Activated CD8-positive, alpha-beta T cell treated with anti-CD3 and anti-CD28 coated beads, Interleukin-2, amount 10 ng/mL, durations not matched to agents 7 days and 5 days (primary cell): ENCODE results near the gene ANKRD33B. TPM values are rescaled to one million over a fixed set of nuclear protein-coding genes. Genes with fewer than 3 reads are reported as not detected.
A peak's percentile ranks its signal among the peaks of the same experiment; 100 is the strongest.

Source experiments
- ATAC-seq: fragments of 150-1000 bp; cut with Tn5 transposase; one replicate; pipeline ENCODE4 v1.10.0; 2021; ENCODE audit warnings: moderate library complexity
- CTCF ChIA-PET: fragments of 350-600 bp; sonication (Branson Sonifier 250); formaldehyde crosslinking; loops from one replicate; lab custom pipeline; 2021; ENCODE audit warnings: antibody characterized with exemption; lab: Charles Lee
- POLR2A ChIA-PET: fragments of 350-600 bp; sonication (Branson Sonifier 250); formaldehyde crosslinking; loops from one replicate; lab custom pipeline; 2021; ENCODE audit warnings: antibody characterized with exemption; lab: Charles Lee
- DNase-seq: peaks from one replicate; pipeline ENCODE4 v3.0.0-alpha.2; 2020
- H3K27ac Mint-ChIP-seq: one replicate; pipeline ENCODE4 v1.8.0; 2021; ENCODE audit warnings: mild to moderate bottlenecking, mixed read lengths
- H3K27me3 Mint-ChIP-seq: one replicate; pipeline ENCODE4 v1.8.0; 2021; ENCODE audit warnings: low read depth, mixed read lengths
- H3K36me3 Mint-ChIP-seq: one replicate; pipeline ENCODE4 v1.8.0; 2021; ENCODE audit warnings: low read depth, mixed read lengths
- H3K4me1 Mint-ChIP-seq: one replicate; pipeline ENCODE4 v1.8.0; 2021; ENCODE audit warnings: low read depth, mixed read lengths
- H3K4me3 Mint-ChIP-seq: one replicate; pipeline ENCODE4 v1.8.0; 2021; ENCODE audit warnings: mild to moderate bottlenecking, mixed read lengths
- H3K9me3 Mint-ChIP-seq: one replicate; pipeline ENCODE4 v1.8.0; 2022; ENCODE audit warnings: mixed read lengths; ENCODE audit not compliant: insufficient read depth
- total RNA-seq, 2 experiments: library from RNA; stranded (reverse); gene quantifications; one replicate each; pipeline ENCODE4 v1.2.3, GENCODE V29; 2021

Gene ANKRD33B
- total RNA-seq, 2 experiments from 2014 or later = 4.6 to 5.5 TPM

DNA sequence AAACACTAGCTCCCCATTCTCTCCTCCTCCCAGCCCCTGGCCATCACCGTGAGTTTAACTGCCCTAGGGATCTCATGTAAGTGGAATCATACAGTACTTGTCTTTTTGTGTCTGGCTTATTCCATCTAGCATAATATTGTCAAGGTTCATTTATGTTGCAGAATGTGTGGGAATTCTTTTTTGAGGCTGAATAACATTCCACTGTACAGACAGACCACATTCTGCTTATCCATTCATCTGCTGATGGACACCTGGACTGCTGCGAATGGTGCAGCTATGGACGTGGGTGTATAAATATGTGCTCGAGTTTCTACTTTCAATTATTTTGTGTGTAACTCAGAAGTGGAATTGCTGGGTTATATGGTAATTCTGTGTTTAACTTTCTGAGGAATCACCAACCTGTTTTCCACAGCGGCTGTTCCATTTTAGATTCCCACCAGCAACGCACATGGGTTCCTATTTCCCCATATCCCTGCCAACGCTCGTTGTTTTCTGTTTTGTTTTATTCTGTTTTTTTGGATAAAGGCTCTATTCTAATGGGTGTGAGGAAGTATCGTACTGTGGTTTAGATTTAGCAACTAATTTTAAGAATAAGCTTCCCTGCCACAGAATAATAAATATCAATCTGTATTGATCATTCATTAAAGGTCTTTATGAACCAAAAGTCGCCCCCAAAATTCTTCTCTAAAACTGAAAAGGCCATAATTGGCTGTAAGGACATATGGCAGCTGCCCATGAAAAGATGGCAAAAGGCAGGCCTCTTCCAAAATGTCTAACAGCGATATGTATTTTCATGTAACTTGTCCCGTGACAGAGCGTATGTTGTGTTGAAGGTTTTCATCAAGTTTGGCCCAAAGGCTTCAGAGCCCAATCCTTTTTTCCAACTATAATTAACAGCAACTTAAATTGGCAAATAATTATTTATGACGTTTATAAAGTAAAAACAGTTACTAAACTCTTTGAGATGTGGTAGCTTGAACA, 126.9 kb downstream of the ANKRD33B start:
- Mint-ChIP-seq H3K27me3 (no peaks in the 10 kb centered on the region), H3K4me3 (no peak overlapping the region), H3K4me1 (peaks cover 3% of the 10 kb centered on the region), H3K27ac (no peak overlapping the region), H3K36me3 (peaks cover 12% of the 10 kb centered on the region), H3K9me3 (no peaks in the 10 kb centered on the region)
- ChIA-PET POLR2A (no interaction called here), CTCF (interaction anchor here (0.6 to 1.7 kb wide), 6 partner anchors 12 to 238 kb away, joined by 3 to 6 read pairs (median 4); no protein-coding TSS in a partner anchor)
- DNase-seq (no peak), ATAC-seq (no peak)

DNA sequence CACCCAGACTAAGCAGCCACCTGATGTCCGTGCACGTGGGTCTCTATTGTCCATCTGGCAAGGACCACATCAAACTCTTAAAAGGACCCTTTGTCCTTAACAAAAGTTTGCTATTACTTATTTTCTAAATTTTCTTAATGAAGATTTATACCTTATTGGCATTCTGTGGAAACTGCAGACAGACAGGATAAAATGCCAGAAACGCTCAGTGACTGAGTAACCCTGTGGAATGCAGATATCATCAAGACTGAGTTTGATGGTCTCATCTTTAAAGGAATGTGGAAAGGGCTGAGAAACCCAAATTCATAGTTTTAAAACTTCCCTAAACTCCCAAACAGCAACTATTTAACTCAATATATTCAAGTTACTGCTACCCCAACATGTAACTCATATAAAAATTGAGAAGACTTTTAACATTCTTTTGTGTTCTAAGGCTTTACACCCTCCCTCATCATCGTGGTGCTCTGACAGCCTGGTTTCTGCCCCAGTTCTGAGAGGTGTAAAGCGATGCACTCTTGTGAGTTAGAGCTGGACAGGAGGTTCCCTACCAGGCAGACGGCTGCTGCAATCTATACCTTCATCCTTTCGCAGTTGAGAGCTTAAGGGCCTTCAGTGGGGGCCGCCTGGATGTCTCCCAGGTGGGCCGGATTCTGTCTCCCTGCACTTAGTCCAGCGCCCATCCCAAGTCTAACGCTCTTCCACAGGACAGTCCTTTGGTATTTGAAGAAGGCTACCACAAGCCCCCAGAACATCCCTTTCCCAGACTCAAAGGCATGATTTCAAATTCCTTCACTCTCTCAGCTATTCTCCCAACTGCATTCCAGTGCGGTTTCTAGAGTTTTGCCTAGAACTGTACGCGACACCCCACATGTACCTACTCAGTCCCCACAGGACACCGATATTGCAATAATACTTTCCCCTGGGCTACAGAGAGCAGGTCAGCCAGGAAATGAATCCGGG, 128.2 kb downstream of the ANKRD33B start:
- no peaks in the 10 kb centered on the region for H3K27me3 Mint-ChIP-seq
- ATAC-seq = no peak

DNA sequence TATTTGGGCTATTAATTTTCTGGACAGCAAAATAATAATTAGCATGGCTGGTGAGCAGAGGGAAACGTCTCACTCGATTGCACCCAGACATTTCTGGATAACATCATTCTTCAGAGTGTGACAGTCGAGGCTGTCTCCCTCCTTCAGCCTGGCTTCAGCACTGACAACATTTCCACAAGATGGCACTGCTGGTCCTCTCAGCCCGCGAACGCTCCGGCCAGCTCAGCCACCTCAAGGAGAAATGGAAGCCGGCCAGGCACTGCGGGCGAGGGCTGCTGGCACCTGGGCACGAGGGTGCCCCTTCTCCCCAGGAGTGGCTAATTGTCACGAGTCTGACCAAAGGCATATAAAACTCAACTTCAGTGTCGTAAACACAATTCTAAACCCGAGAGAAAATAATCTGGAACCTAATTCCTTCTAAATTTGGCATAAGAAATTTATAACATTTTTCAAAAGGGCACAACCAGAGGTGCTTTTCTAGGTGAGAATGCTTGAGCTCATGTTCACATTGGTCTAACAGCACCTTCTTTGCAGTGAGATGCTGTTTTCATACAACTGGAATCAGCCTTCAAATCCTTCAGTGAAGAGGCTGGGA, 131.3 kb downstream of the ANKRD33B start:
- ChIA-PET POLR2A (no interaction called here), CTCF (no interaction called here)
- Mint-ChIP-seq H3K27ac (no peak overlapping the region), H3K4me1 (peaks cover 24% of the 10 kb centered on the region), H3K4me3 (no peak overlapping the region), H3K27me3 (no peaks in the 10 kb centered on the region), H3K36me3 (peaks cover 6% of the 10 kb centered on the region), H3K9me3 (no peaks in the 10 kb centered on the region)
- no peak for ATAC-seq
- DNase-seq = no peak

More for the DNA sequence above, 128.2 kb downstream of the ANKRD33B start:
- H3K9me3 Mint-ChIP-seq = no peaks in the 10 kb centered on the region
- H3K27ac Mint-ChIP-seq = no peak overlapping the region
- peaks cover 14% of the 10 kb centered on the region for H3K4me1 Mint-ChIP-seq
- ChIA-PET POLR2A (no interaction called here), CTCF (no interaction called here)
- DNase-seq = no peak
- peaks cover 12% of the 10 kb centered on the region for H3K36me3 Mint-ChIP-seq
- H3K4me3 Mint-ChIP-seq = no peak overlapping the region

DNA sequence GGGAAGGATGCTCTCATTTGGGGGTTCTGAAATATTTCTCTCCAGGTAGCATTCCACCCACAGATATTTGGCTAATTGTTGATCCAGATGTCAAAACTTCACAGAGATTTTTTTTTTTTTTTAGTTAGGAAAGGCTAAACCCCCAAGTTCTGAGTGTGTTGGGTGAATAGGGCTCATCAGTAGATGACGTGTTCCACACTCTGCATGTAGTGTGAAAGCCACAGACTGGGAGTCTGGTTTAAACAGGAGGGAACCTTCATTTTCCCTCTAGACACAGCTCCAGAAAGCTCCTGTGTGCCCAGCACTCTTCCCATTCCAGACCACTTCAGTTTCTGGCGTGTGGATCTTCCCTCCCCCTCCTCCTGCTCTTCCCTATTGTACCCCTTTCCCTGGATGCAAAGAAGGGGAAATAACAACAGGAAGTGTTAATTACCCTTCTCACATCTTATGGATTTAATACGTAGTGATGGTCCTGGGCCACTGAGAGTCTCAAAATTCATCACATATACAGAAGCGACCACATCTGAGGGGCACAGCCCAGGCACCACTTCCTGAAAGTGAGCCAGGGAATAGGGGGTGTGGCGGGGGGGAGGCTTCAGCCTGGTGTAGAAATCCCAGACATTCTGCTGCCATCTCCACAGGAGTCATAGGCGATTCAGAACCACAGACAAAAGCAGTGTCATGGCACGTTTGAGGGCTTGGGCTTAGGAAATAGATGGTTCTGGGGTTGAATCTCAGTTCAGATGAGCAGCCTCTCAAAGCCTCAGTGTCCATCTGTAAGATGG, 132.1 kb downstream of the ANKRD33B start:
- Mint-ChIP-seq H3K4me1 (peaks cover 27% of the 10 kb centered on the region), H3K27me3 (no peaks in the 10 kb centered on the region), H3K36me3 (peaks cover 4% of the 10 kb centered on the region), H3K4me3 (no peak overlapping the region), H3K9me3 (no peaks in the 10 kb centered on the region), H3K27ac (peak overlapping the region; percentile 14)
- POLR2A ChIA-PET = no interaction called here
- ATAC-seq (no peak), DNase-seq (no peak)
- CTCF ChIA-PET = no interaction called here

DNA sequence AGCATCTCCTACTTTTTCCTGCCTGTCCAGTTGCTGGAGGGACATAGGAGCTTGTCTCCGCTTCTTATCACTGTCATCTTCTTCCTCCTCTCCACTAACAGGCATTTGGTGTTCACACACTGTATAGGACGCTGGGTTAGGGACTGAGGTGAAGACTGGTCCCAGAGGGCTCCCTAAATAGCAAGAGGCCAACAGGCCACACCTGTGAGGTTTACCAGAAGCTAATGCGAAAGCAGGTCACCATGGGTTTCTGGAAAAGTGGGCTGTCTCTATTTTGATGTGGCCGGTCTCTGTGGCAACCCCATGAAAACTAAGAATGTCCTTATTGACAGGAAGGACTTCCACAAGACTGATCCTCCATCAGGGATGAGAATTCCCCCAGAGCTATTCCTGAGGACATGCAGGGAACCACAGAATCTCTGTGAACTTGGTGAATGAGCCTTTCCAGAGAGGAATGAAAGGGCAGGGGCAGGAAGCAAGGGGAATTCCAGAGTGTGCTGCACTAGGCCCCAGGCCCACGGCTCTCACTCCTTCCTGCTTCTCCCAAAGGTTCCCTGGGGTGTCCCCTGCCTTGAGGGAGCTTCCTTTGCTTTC, 135.5 kb downstream of the ANKRD33B start:
- Mint-ChIP-seq H3K4me1 (peaks cover 36% of the 10 kb centered on the region), H3K4me3 (no peak overlapping the region), H3K9me3 (no peaks in the 10 kb centered on the region), H3K27me3 (no peaks in the 10 kb centered on the region), H3K36me3 (peaks cover 12% of the 10 kb centered on the region), H3K27ac (peak overlapping the region; percentile 8)
- ATAC-seq (no peak), DNase-seq (no peak)
- ChIA-PET CTCF (no interaction called here), POLR2A (no interaction called here)

DNA sequence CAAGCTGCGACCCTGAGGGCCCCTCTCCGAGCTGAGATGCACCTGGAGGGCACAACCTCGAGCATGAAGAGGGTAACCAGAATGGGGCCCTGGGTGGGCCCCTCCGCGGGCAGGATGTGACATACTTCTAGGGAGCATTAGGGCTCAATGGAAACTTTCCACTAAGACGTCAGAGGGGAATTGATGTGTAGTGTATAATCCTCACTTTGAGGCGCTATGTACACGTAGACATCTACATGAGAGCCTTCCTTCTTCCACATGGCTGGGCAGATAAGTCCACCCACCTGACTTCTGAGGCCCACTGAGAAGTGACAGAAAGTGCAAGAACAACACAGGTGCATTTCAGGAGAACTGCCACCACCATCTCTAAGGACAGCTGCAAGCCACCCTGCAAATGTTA, 136.1 kb downstream of the ANKRD33B start:
- Mint-ChIP-seq H3K4me1 (peaks cover 42% of the 10 kb centered on the region), H3K27me3 (no peaks in the 10 kb centered on the region), H3K4me3 (no peak overlapping the region), H3K27ac (peak overlapping the region; percentile 8), H3K36me3 (peaks cover 12% of the 10 kb centered on the region), H3K9me3 (no peaks in the 10 kb centered on the region)
- ChIA-PET POLR2A (no interaction called here), CTCF (no interaction called here)
- DNase-seq (no peak), ATAC-seq (peak; percentile 49)

DNA sequence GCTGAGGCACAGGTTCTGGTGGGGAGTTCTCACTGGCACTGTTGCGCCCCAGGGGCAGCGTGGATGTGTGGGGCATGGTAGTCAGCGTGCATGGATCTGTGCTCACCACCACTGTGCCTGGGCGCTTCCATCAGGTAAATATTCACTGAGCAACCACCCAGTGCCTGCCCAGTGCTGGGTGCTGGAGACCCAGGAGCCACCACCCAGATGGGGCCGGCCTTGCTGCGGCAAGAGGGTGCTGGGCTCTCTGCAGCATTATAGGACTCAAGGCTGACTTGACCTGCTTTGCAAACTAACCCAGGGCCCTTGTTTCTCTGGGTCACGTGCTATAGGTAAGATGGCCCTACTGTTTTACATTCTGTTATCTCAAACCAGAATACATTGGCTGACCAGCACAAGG, 136.6 kb downstream of the ANKRD33B start:
- ChIA-PET CTCF (interaction anchor here (0.7 kb wide), 1 partner anchor 93 kb away, joined by 4 read pairs; no protein-coding TSS in a partner anchor), POLR2A (no interaction called here)
- Mint-ChIP-seq H3K4me1 (peaks cover 46% of the 10 kb centered on the region), H3K4me3 (no peak overlapping the region), H3K9me3 (no peaks in the 10 kb centered on the region), H3K36me3 (peaks cover 12% of the 10 kb centered on the region), H3K27ac (no peak overlapping the region), H3K27me3 (no peaks in the 10 kb centered on the region)
- no peak for ATAC-seq
- DNase-seq = no peak

DNA sequence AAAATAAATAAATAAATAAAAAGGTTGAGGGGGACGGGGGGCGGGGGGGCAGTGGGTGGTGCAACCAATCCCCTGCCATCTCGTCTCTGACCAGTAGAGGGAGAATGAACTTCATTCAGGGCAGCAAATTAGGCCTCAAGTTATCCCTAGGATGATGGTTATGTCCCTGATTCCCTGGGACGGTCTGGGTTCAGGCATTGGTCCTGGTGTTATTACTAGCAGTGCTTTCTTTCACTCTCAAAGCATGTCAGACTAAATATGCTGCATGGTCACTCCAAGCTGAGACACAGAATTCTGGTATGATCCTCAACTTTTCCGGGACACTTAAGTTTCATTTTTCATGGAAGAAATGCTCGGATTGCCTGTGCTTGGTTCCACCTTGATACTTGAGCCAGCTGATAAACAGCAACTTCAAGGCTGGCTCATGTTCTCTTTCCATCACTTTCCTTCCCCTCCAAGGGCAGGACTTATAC, 137.7 kb downstream of the ANKRD33B start:
- CTCF ChIA-PET = interaction anchor here (1.0 to 3.0 kb wide), 7 partner anchors 11 to 418 kb away, joined by 3 to 12 read pairs (median 4); no protein-coding TSS in a partner anchor
- H3K4me3 Mint-ChIP-seq = no peak overlapping the region
- DNase-seq (peak; percentile 46), ATAC-seq (no peak)
- H3K27me3 Mint-ChIP-seq = no peaks in the 10 kb centered on the region
- peaks cover 39% of the 10 kb centered on the region for H3K4me1 Mint-ChIP-seq
- H3K36me3 Mint-ChIP-seq = peaks cover 14% of the 10 kb centered on the region
- H3K9me3 Mint-ChIP-seq = no peaks in the 10 kb centered on the region
- POLR2A ChIA-PET = no interaction called here
- H3K27ac Mint-ChIP-seq = no peak overlapping the region

DNA sequence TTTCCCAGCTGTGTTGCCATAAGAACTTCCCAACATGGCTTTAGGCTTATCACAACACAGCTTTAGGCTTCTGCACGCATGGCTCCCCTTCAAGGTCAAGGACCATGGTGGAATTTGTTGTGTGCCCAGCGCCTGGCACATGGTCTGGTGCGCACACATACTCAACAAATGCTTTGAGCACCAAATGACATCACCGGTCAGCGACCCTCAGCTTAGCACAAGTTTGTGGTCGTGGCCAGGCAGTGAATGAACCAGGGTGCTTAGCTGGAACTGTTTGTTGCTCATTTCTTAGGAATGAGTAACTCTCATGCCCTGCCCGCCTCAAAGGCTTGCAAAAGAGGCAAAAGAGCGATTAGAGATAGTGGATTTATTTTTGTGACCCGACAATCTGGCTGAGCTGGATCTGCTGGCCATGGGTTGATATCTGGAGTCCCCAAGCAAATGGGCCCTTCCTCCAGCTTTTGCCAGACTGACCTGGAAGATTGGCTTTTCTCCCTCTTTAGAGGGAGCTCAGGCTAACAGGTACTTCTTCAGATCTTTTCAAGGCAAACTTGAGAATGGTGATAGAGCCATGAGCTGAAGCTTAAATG, 138.3 kb downstream of the ANKRD33B start:
- CTCF ChIA-PET = interaction anchor here (0.8 to 3.0 kb wide), 10 partner anchors 10 to 418 kb away, joined by 3 to 12 read pairs (median 4); no protein-coding TSS in a partner anchor
- peaks cover 14% of the 10 kb centered on the region for H3K36me3 Mint-ChIP-seq
- DNase-seq (no peak), ATAC-seq (no peak)
- H3K9me3 Mint-ChIP-seq = no peaks in the 10 kb centered on the region
- no peak overlapping the region for H3K27ac Mint-ChIP-seq
- POLR2A ChIA-PET = no interaction called here
- H3K27me3 Mint-ChIP-seq = no peaks in the 10 kb centered on the region
- no peak overlapping the region for H3K4me3 Mint-ChIP-seq
- peaks cover 37% of the 10 kb centered on the region for H3K4me1 Mint-ChIP-seq

DNA sequence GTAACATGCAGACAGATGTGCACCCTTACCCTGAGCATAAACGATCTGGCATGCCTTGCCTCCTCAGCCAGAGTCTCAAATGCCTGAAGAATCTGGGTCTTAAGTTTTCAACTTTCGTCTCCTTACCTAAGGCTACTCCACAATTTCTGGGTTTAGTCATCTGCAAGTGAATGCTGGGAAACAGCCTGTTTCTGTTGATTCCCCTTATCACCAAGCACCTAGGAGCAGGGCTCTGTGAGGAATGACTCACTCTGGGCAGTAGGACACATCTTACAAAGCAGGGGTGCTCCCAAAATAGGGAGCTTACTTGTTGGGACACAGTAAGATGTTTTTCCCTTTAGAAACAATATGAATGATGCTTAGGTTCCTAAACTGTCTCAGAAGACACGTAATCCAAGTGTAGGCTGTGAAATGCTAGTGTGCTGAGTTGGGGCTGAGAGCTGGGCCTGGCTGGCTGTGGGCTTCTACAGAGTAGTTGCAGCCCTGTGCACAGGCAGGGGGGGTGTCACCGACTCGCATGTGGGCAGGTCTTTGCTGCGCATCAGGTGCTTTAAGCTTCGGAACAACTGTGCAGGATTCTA, 139.1 kb downstream of the ANKRD33B start:
- Mint-ChIP-seq H3K27ac (no peak overlapping the region), H3K27me3 (no peaks in the 10 kb centered on the region), H3K36me3 (peaks cover 14% of the 10 kb centered on the region), H3K4me3 (no peak overlapping the region), H3K9me3 (no peaks in the 10 kb centered on the region), H3K4me1 (peaks cover 37% of the 10 kb centered on the region)
- DNase-seq (no peak), ATAC-seq (no peak)
- CTCF ChIA-PET = interaction anchor here (0.8 to 3.0 kb wide), 8 partner anchors 9 to 250 kb away, joined by 3 to 12 read pairs (median 4); no protein-coding TSS in a partner anchor
- POLR2A ChIA-PET = no interaction called here
